GM13976 (cell line): ENCODE data around the gene MAP1LC3C.

Source experiments
- DNase-seq: peaks from one replicate; pipeline ENCODE4 v3.0.0; 2012; ENCODE audit warnings: low spot score
- CTCF ChIP-seq: IDR thresholded peaks from 2 replicates; pipeline ENCODE4 v1.5.1; 2012; ENCODE audit warnings: borderline replicate concordance, mild to moderate bottlenecking; ENCODE audit not compliant: insufficient read depth; ENCODE audit errors: extremely low read depth, missing control alignments, control extremely low read depth
- in situ Hi-C: fragments of 300-500 bp; cut with MboI; formaldehyde crosslinking; loops from one replicate; pipeline ENCODE4 v1.12.0; 2022; ENCODE audit warnings: low sequenced_read_pairs, mixed read lengths, inconsistent platforms; ENCODE audit not compliant: unreplicated experiment

The MAP1LC3C gene

GRCh38 chr1:241962153-241962552 lies 36.7 kb downstream of the MAP1LC3C start:
- TF ChIP-seq CTCF, result no peak
- in situ Hi-C loops, result no loop called here
- DNase-seq, result no peak

DNA sequence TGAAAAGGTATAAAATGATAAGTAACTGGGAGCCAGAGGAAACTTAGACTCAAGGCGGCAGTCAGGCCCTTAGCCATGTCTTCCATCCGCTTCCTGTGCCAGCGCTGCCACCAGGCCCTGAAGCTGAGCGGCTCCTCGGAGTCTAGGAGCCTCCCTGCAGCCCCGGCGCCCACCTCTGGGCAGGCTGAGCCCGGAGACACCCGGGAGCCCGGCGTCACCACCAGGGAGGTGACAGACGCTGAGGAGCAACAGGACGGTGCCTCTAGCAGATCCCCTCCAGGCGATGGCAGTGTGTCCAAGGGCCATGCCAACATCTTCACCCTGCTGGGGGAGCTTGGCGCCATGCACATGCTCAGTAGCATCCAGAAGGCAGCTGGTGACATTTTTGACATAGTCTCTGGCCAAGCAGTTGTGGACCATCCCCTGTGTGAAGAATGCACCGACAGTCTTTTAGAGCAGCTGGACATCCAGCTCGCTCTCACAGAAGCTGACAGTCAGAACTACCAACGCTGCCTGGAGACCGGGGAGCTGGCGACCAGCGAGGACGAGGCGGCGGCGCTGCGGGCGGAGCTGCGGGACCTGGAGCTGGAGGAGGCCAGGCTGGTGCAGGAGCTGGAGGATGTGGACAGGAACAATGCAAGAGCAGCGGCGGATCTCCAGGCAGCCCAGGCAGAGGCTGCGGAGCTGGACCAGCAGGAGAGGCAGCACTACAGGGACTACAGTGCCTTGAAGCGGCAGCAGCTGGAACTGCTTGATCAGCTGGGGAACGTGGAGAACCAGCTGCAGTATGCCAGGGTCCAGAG lies 41.0 kb downstream of the MAP1LC3C start, which contains the start of gene BECN2:
Gene BECN2, plus strand, starts transcription at position 76 of the 803 bp plus-strand sequence. Its CDS starts 0 bp downstream, at position 76.
- no peak for DNase-seq
- in situ Hi-C loops, result no loop called here
- TF ChIP-seq CTCF, result no peak

DNA sequence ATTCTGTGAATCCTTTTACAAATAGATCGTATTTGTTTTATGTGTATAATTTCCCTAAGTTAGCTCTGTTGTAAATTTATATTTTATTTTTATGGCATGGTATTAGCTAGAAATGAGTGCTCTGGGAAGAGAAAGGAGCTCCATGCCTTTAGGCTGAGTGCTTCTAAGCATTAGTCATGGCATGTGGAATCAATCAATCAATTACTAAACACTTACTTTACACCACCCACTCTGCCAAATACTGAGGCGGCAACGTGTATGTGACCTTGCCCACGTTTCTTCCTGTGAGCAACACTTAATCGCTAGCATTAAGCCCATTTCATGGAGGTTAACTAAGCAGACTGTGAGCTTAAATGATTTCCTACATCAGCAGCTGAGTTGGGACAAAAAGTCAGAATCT lies 48.5 kb downstream of the MAP1LC3C start:
- no peak for TF ChIP-seq CTCF
- no peak for DNase-seq
- in situ Hi-C loops, result no loop called here

DNA sequence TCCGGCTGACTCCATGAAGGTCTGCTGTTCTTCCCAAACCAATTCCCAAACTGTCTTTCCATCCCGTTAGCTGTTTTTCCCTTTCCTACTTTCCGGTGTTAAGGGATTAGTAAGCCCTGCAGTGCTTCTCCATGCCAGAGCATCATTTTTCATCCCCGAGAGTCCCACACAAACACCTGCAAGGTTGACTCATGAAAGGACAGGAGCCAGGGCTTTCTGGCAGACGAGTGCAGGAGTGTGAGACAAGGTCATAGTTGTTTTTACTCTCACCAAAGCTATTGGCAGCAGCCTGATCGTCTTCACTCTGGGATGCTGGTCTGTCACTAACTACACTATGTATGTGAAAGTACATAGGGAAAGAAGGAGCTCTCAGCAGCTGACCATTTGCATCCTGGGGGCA lies 51.5 kb downstream of the MAP1LC3C start:
- no peak for TF ChIP-seq CTCF
- in situ Hi-C loops, result no loop called here
- DNase-seq, result no peak
